Gastrocnemius medialis (tissue), 4 donors: ENCODE data around the gene DEGS2. TPM values are rescaled to one million over a fixed set of nuclear protein-coding genes. Genes with fewer than 3 reads are reported as not detected.

ENCODE experiments used
- ATAC-seq, 2 donors: fragments of 150-250 bp; one replicate each; pipeline ENCODE4 v1.9.1; 2016
- DNase-seq, 2 donors: peaks; one replicate each; pipeline ENCODE4 v3.0.0-alpha.2; 2019
- H3K27ac ChIP-seq, 4 donors: fragments of 200-600 bp; sonication (generic); 1 replicate in 1 of 4; 2 replicates in 3 of 4; pipeline ENCODE4 v1.5.1; 2016 to 2018; ENCODE audit warnings: mild to moderate bottlenecking in 2 of 4, moderate library complexity in 1 of 4
- H3K27me3 ChIP-seq, 3 donors: fragments of 200-600 bp; sonication (generic) in 2 of 3; 1 replicate in 1 of 3; 2 replicates in 2 of 3; pipeline versions ENCODE4 v1.5.1 to v1.6.0; 2016 to 2019; ENCODE audit warnings: mild to moderate bottlenecking in 1 of 3, moderate library complexity in 1 of 3
- H3K36me3 ChIP-seq, 2 donors: fragments of 200-600 bp; sonication (generic) in 1 of 2; one replicate each; pipeline ENCODE4 v1.5.1; 2017 to 2018
- H3K4me1 ChIP-seq, 2 donors: fragments of 200-600 bp; sonication (generic) in 1 of 2; one replicate each; pipeline ENCODE4 v1.5.1; 2016 to 2017; ENCODE audit warnings: mild to moderate bottlenecking in 2 of 2
- H3K4me3 ChIP-seq, 4 donors: fragments of 200-600 bp; sonication (generic) in 3 of 4; 1 replicate in 1 of 4; 2 replicates in 3 of 4; pipeline ENCODE4 v1.5.1; 2016 to 2019; ENCODE audit warnings: mild to moderate bottlenecking in 2 of 4
- H3K9me3 ChIP-seq, 3 donors: fragments of 200-600 bp; sonication (generic) in 2 of 3; 1 replicate in 1 of 3; 2 replicates in 2 of 3; pipeline ENCODE4 v1.5.1; 2016 to 2019
- CTCF ChIP-seq, 5 experiments: fragments of 450-650 bp in 3 of 5; fragments of 200-600 bp in 2 of 5; sonication (generic) in 2 of 5; IDR thresholded peaks in 4 of 5; conservative IDR thresholded peaks in 1 of 5; 1 replicate in 4 of 5; 2 replicates in 1 of 5; pipeline ENCODE4 v1.5.1; 2016 to 2019; ENCODE audit warnings: antibody characterized with exemption in 5 of 5, mild to moderate bottlenecking in 3 of 5, moderate library complexity in 3 of 5
- POLR2A ChIP-seq, 2 donors: fragments of 450-650 bp; IDR thresholded peaks; one replicate each; pipeline ENCODE4 v1.6.1; 2017; ENCODE audit warnings: antibody characterized with exemption in 2 of 2, mild to moderate bottlenecking in 2 of 2, moderate library complexity in 2 of 2
- in situ Hi-C, 4 donors: fragments of 200-750 bp; cut with MboI; loops; one replicate each; pipeline versions ENCODE4 v1.15.0 to v1.8.0; 2017; ENCODE audit warnings: low sequenced_read_pairs in 4 of 4
- intact Hi-C: fragments of 100-400 bp; cut with DNase I; formaldehyde crosslinking; loops from one replicate; pipeline ENCODE4 v1.15.1; 2023; ENCODE audit warnings: low total_unique reads
- total RNA-seq, 4 donors: library from RNA; depleted of rRNA; stranded (reverse); fragments of >200 nt; gene quantifications; one replicate each; pipeline versions ENCODE4 v1.1.0 to v1.2.3, GENCODE V29; 2016

The DEGS2 gene
- total RNA-seq, 4 donors from 2014 or later, result 0.22 to 0.75 (median 0.66) TPM; not detected in 1

GRCh38 chr14:100132903-100133510, 26.4 kb downstream of the DEGS2 start:
- no peak for TF ChIP-seq CTCF (IDR thresholded peaks at IDR 0.05 in 4 of 5, conservative IDR thresholded peaks at IDR 0.05 in 1 of 5)
- TF ChIP-seq POLR2A (IDR thresholded peaks at IDR 0.05), result no peak
- in situ Hi-C loops (no loop called here), intact Hi-C loops (no loop called here)
- H3K4me1 ChIP-seq, result no peaks in the 10 kb centered on the region
- no peak for DNase-seq
- no peak for ATAC-seq
- H3K9me3 ChIP-seq, result no peaks in the 10 kb centered on the region
- no peaks in the 10 kb centered on the region for H3K27me3 ChIP-seq
- no peak overlapping the region for H3K4me3 ChIP-seq
- no peaks in the 10 kb centered on the region for H3K36me3 ChIP-seq
- H3K27ac ChIP-seq, result no peak overlapping the region

GRCh38 chr14:100132161-100132902, 27.1 kb downstream of the DEGS2 start:
- H3K36me3 ChIP-seq, result no peaks in the 10 kb centered on the region
- H3K27me3 ChIP-seq, result no peaks in the 10 kb centered on the region
- intact Hi-C loops, result no loop called here
- no peak overlapping the region for H3K27ac ChIP-seq
- no peak overlapping the region for H3K4me3 ChIP-seq
- TF ChIP-seq POLR2A (IDR thresholded peaks at IDR 0.05) (no peak), CTCF (IDR thresholded peaks at IDR 0.05 in 4 of 5, conservative IDR thresholded peaks at IDR 0.05 in 1 of 5) (no peak)
- no peaks in the 10 kb centered on the region for H3K9me3 ChIP-seq
- in situ Hi-C loops, result no loop called here
- no peaks in the 10 kb centered on the region for H3K4me1 ChIP-seq
- ATAC-seq (no peak), DNase-seq (no peak)

GRCh38 chr14:100131181-100131580, 28.3 kb downstream of the DEGS2 start:
- Histone ChIP-seq H3K4me3 (no peak overlapping the region), H3K27ac (no peak overlapping the region), H3K9me3 (no peaks in the 10 kb centered on the region), H3K4me1 (no peaks in the 10 kb centered on the region), H3K36me3 (no peaks in the 10 kb centered on the region), H3K27me3 (no peaks in the 10 kb centered on the region)
- no peak for ATAC-seq
- no peak for TF ChIP-seq CTCF (IDR thresholded peaks at IDR 0.05 in 4 of 5, conservative IDR thresholded peaks at IDR 0.05 in 1 of 5)
- no peak for TF ChIP-seq POLR2A (IDR thresholded peaks at IDR 0.05)
- in situ Hi-C loops (no loop called here), intact Hi-C loops (no loop called here)
- no peak for DNase-seq

- Histone ChIP-seq H3K27me3 (no peaks in the 10 kb centered on the region), H3K27ac (no peak overlapping the region), H3K36me3 (no peaks in the 10 kb centered on the region), H3K9me3 (no peaks in the 10 kb centered on the region), H3K4me3 (no peak overlapping the region), H3K4me1 (no peaks in the 10 kb centered on the region)
- no peak for ATAC-seq
- intact Hi-C loops (no loop called here), in situ Hi-C loops (no loop called here)
- TF ChIP-seq CTCF (IDR thresholded peaks at IDR 0.05 in 4 of 5, conservative IDR thresholded peaks at IDR 0.05 in 1 of 5), result no peak
- no peak for TF ChIP-seq POLR2A (IDR thresholded peaks at IDR 0.05)
- DNase-seq, result no peak
These were observed 28.9 kb downstream of the DEGS2 start for GRCh38 chr14:100130521-100130920.
